Cortex of kidney (tissue), 1 donor: ENCODE data around the gene ARID4B.
"Not testable (repeated sequence)": the region's sequence is repeated elsewhere in the genome, so short reads cannot be mapped to it uniquely, and the experiment has no call there.

Experiments used
- DNase-seq: peaks from one replicate; lab custom pipeline; 2025; lab: John Stamatoyannopoulos, UW

ARID4B gene

GRCh38 chr1:235268379-235269125 is 59.4 kb downstream of the ARID4B start:
- DNase-seq, result no peak

GRCh38 chr1:235266967-235267366 is 61.0 kb downstream of the ARID4B start:
- DNase-seq, result no peak

GRCh38 chr1:235266325-235266724 is 61.7 kb downstream of the ARID4B start:
- no peak for DNase-seq

GRCh38 chr1:235265900-235266299 is 62.1 kb downstream of the ARID4B start:
- DNase-seq, result no peak

GRCh38 chr1:235264327-235264726 is 63.7 kb downstream of the ARID4B start:
- DNase-seq, result no peak

GRCh38 chr1:235262539-235262938 is 65.4 kb downstream of the ARID4B start:
- no peak for DNase-seq

- no peak for DNase-seq
Measured at GRCh38 chr1:235261243-235261642, 66.7 kb downstream of the ARID4B start.

GRCh38 chr1:235259133-235259778 is 68.7 kb downstream of the ARID4B start:
- DNase-seq, result no peak

- DNase-seq, result not testable (repeated sequence)
Measured at GRCh38 chr1:235258068-235258467, 69.9 kb downstream of the ARID4B start.

- DNase-seq, result no peak
Measured at GRCh38 chr1:235254721-235255120, 73.3 kb downstream of the ARID4B start.

GRCh38 chr1:235253219-235253962 is 74.6 kb downstream of the ARID4B start:
- no peak for DNase-seq

GRCh38 chr1:235250430-235250829 is 77.5 kb downstream of the ARID4B start:
- DNase-seq, result no peak

- DNase-seq, result no peak
Measured at GRCh38 chr1:235246022-235246948, 81.7 kb downstream of the ARID4B start.

GRCh38 chr1:235244974-235245592 is 82.9 kb downstream of the ARID4B start:
- no peak for DNase-seq

- no peak for DNase-seq
Measured at GRCh38 chr1:235240960-235241359, 87.0 kb downstream of the ARID4B start.

- DNase-seq, result no peak
Measured at GRCh38 chr1:235239851-235240250, 88.1 kb downstream of the ARID4B start.

- no peak for DNase-seq
Measured at GRCh38 chr1:235238558-235238957, 89.4 kb downstream of the ARID4B start.

GRCh38 chr1:235236128-235236527 is 91.9 kb downstream of the ARID4B start:
- no peak for DNase-seq

GRCh38 chr1:235229868-235230267 is 98.1 kb downstream of the ARID4B start:
- no peak for DNase-seq

- DNase-seq, result no peak
Measured at GRCh38 chr1:235227414-235227813, 100.6 kb downstream of the ARID4B start.

- DNase-seq, result no peak
Measured at GRCh38 chr1:235226933-235227332, 101.0 kb downstream of the ARID4B start.
